MM.1S (cell line): ENCODE measurements around the gene KLF6.

Experiments
- CTCF ChIP-seq: fragments of 300-600 bp; sonication (generic); IDR thresholded peaks from 2 replicates; pipeline ENCODE4 v1.5.1; 2016; ENCODE audit warnings: antibody characterized with exemption, low read length, mixed read lengths
- EZH2 ChIP-seq: fragments of 300-600 bp; sonication (generic); optimal IDR thresholded peaks from 2 replicates; pipeline ENCODE3; 2017; ENCODE audit warnings: low read depth, mild to moderate bottlenecking, antibody characterized with exemption, low read length, mixed read lengths
- EZH2phosphoT487 ChIP-seq: fragments of 300-600 bp; sonication (generic); IDR thresholded peaks from 2 replicates; pipeline ENCODE4 v1.6.1; 2018; ENCODE audit warnings: antibody characterized with exemption, low read length

GRCh38 chr10:3806603-3807002 lies 21.6 kb upstream of the KLF6 start:
- TF ChIP-seq CTCF (no peak), EZH2phosphoT487 (no peak), EZH2 (no peak)
